ENCODE results near the gene PITHD1. TPM values are rescaled to one million over a fixed set of nuclear protein-coding genes. Genes with fewer than 3 reads are reported as not detected.

The PITHD1 gene
- total RNA-seq, 1 donor from 2014 or later, result 72.5 TPM

DNA sequence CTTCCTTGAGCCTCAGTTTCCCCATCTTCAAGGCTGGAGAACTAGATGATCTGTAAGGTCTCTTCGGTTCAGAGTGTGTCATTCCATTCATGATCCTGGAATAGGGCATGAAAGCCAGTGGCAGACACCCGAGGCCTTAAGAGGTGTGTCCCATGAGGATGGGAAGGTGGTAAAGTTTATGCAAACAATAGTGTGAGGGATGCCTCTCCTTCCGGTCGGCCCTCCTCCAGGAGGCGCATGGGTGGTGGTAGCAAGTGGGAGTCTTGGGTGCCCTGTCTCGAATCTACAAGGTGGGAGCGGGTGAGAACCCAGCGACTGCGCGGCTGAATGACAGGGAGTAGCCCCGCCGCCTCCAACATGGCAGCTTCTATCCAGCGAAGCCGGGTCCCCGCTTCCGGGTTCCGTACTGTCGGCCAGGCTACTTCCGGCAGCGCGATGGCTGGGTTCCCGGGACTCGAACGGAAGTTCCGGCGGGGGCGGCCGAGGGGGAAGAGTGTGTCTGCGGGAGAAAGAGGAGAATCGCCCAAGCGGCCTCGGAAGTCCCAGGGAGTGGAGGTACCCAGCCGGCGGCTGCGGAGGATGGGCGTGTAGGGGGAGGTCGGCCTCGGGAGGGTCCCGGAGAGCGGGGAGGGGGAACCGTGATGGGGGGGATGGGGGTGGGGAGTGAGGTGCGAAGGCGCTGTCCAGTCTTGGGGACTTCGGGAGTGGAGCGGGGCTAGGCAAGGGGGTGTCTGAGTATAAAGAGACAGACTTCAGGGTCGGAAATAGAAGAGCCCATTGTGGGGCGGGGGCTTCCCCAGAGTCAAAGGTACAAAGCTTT lies 12.7 kb downstream of the PITHD1 start, which contains the start of gene LYPLA2:
Gene LYPLA2, plus strand, starts transcription at position 450 of the 820 bp plus-strand sequence. CDS start 1,538 bp downstream, outside the sequence.
- H3K79me2 ChIP-seq (ENCODE audit: low read depth), result peaks cover 22% of the 10 kb centered on the region
- H3K4me2 ChIP-seq, result peak within 1 kb of the TSS; percentile 100
- no peak within 1 kb of the TSS for H2AFZ ChIP-seq (replicated peaks)
- DNase-seq (ENCODE audit: low spot score), result peak; percentile 92
- no peaks in the 10 kb centered on the region for H3K27me3 Mint-ChIP-seq (ENCODE audit: insufficient read depth, low read depth)
- no peaks in the 10 kb centered on the region for H3K36me3 ChIP-seq
- peaks cover 15% of the 10 kb centered on the region for H3K4me1 Mint-ChIP-seq
- peaks cover 3% of the 10 kb centered on the region for H3K4me1 ChIP-seq
- H3K27me3 ChIP-seq, result no peaks in the 10 kb centered on the region
- peak within 1 kb of the TSS; percentile 78 for H3K9ac ChIP-seq
- H4K20me1 ChIP-seq (ENCODE audit: low read depth), result no peaks in the 10 kb centered on the region
- peak within 1 kb of the TSS; percentile 94 for H3K4me3 Mint-ChIP-seq
- peaks cover 18% of the 10 kb centered on the region for H3K36me3 Mint-ChIP-seq
- H3F3A ChIP-seq (ENCODE audit: low read depth), result peaks cover 26% of the 10 kb centered on the region
- no peak within 1 kb of the TSS for H3K27ac ChIP-seq
- TF ChIP-seq EZH2phosphoT487 (IDR thresholded peaks at IDR 0.05), result no peak
- peak within 1 kb of the TSS; percentile 97 for H3K4me3 ChIP-seq
- no peaks in the 10 kb centered on the region for H3K9me3 ChIP-seq (ENCODE audit: low read depth)
- H3K27ac Mint-ChIP-seq, result peak within 1 kb of the TSS; percentile 87
- H3K9me3 Mint-ChIP-seq, result no peaks in the 10 kb centered on the region

DNA sequence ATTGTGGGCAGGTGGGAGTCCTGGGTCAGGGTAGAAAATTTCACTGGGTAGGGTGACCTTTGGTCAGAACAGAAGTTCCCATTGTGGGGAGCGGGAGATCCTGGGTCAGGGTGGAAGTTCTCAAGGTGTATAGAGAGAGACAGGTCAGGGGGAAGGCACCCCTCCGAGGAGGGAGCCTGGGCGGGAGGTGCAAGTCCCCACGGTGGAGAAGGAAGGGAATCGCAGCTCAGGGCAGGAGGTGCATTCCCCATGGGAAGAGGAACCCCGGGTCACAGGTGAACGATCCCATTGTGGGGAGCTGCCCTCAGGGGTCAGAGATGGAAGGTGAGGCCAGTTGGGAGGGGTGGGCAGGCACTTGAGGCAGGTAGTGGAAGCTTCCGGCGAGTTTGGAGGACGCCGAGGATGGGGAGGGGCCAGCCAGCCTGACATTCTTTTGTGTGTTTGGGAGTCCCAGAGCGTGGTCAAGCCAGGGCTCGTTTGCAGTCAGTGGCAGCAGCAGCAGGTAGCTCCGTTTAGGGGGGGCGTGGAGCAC lies 13.4 kb downstream of the PITHD1 start:
- peaks cover 22% of the 10 kb centered on the region for H3K79me2 ChIP-seq (ENCODE audit: low read depth)
- Mint-ChIP-seq H3K4me3 (peak overlapping the region; percentile 94), H3K27me3 (ENCODE audit: insufficient read depth, low read depth) (no peaks in the 10 kb centered on the region), H3K36me3 (peaks cover 13% of the 10 kb centered on the region), H3K4me1 (peaks cover 15% of the 10 kb centered on the region), H3K9me3 (no peaks in the 10 kb centered on the region), H3K27ac (peak overlapping the region; percentile 38)
- TF ChIP-seq, protein P1, sequence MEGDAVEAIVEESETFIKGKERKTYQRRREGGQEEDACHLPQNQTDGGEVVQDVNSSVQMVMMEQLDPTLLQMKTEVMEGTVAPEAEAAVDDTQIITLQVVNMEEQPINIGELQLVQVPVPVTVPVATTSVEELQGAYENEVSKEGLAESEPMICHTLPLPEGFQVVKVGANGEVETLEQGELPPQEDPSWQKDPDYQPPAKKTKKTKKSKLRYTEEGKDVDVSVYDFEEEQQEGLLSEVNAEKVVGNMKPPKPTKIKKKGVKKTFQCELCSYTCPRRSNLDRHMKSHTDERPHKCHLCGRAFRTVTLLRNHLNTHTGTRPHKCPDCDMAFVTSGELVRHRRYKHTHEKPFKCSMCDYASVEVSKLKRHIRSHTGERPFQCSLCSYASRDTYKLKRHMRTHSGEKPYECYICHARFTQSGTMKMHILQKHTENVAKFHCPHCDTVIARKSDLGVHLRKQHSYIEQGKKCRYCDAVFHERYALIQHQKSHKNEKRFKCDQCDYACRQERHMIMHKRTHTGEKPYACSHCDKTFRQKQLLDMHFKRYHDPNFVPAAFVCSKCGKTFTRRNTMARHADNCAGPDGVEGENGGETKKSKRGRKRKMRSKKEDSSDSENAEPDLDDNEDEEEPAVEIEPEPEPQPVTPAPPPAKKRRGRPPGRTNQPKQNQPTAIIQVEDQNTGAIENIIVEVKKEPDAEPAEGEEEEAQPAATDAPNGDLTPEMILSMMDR (IDR thresholded peaks at IDR 0.05), result no peak
- TF ChIP-seq EZH2phosphoT487 (IDR thresholded peaks at IDR 0.05) (no peak), EZH2 (IDR thresholded peaks at IDR 0.05) (no peak)
- H3K4me3 ChIP-seq, result peak overlapping the region; percentile 97
- H3K27me3 ChIP-seq, result no peaks in the 10 kb centered on the region
- H3F3A ChIP-seq (ENCODE audit: low read depth), result peaks cover 26% of the 10 kb centered on the region
- H3K4me1 ChIP-seq, result peaks cover 3% of the 10 kb centered on the region
- no peaks in the 10 kb centered on the region for H3K36me3 ChIP-seq
- H3K9me3 ChIP-seq (ENCODE audit: low read depth), result no peaks in the 10 kb centered on the region
- no peaks in the 10 kb centered on the region for H4K20me1 ChIP-seq (ENCODE audit: low read depth)
- peak overlapping the region; percentile 78 for H3K9ac ChIP-seq
- DNase-seq (ENCODE audit: low spot score), result peak; percentile 60
- peak overlapping the region; percentile 100 for H3K4me2 ChIP-seq
- no peak overlapping the region for H3K27ac ChIP-seq
- H2AFZ ChIP-seq (replicated peaks), result no peak overlapping the region

DNA sequence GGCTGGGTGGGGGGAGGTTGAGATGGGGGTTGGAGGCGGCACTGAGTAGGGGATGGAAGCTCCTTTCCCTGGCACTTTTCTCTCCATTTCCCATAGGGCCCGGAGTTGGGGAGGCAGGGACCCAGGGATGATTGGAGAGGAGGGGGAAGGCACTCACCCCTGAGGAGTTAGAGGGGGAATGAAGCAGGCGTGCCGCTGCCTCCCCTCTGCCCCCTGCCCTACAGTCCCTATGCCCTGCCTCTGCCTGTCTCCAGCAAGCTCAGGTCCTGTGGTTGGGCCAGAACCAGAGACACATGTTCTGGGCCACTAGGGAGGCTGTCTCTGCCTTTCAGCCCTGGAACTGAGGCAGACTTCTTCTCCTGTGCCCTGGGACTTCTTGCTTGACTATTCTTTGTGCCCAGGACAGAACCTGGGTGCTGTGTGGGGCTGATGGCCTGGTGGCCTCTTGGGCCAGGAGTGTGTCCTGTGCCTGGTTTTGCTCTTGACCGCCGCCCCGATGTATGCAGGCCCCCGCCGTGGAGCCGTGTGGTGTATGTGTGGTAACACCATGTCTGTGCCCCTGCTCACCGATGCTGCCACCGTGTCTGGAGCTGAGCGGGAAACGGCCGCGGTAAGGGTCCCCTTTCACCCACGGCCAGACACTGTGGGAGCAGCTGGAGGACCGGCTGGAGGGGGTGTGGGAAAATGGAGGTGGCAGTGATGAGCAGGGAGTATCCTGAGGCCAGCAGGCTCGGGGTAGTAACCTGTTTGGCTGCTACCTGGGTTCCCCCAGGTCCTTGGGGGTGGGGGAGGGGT lies 14.1 kb downstream of the PITHD1 start:
- Histone ChIP-seq H3K79me2 (ENCODE audit: low read depth) (peaks cover 22% of the 10 kb centered on the region), H3K36me3 (no peaks in the 10 kb centered on the region), H3K4me2 (peak overlapping the region; percentile 100), H4K20me1 (ENCODE audit: low read depth) (peaks cover 3% of the 10 kb centered on the region), H3K27ac (no peak overlapping the region), H3K4me3 (peak overlapping the region; percentile 97), H3K9me3 (ENCODE audit: low read depth) (no peaks in the 10 kb centered on the region), H3K9ac (peak overlapping the region; percentile 78), H3K4me1 (peaks cover 3% of the 10 kb centered on the region), H3K27me3 (no peaks in the 10 kb centered on the region), H3F3A (ENCODE audit: low read depth) (peaks cover 19% of the 10 kb centered on the region), H2AFZ (replicated peaks) (no peak overlapping the region)
- Mint-ChIP-seq H3K27me3 (ENCODE audit: insufficient read depth, low read depth) (no peaks in the 10 kb centered on the region), H3K27ac (no peak overlapping the region), H3K36me3 (peaks cover 7% of the 10 kb centered on the region), H3K4me1 (peaks cover 15% of the 10 kb centered on the region), H3K4me3 (peak overlapping the region; percentile 94), H3K9me3 (no peaks in the 10 kb centered on the region)
- TF ChIP-seq, protein P1 (IDR thresholded peaks at IDR 0.05), result no peak
- TF ChIP-seq EZH2phosphoT487 (IDR thresholded peaks at IDR 0.05) (no peak), EZH2 (IDR thresholded peaks at IDR 0.05) (no peak)
- no peak for DNase-seq (ENCODE audit: low spot score)

Data from neural progenitor cell (in vitro differentiated cells).